Left colon (tissue), 2 donors: Measurements from ENCODE around the gene PBX4. TPM values are rescaled to one million over a fixed set of nuclear protein-coding genes. Genes with fewer than 3 reads are reported as not detected.
"Not testable (repeated sequence)": the region's sequence is repeated elsewhere in the genome, so short reads cannot be mapped to it uniquely, and the experiment has no call there.

Experiments
- ATAC-seq: fragments of 200-7000 bp; cut with Tn5 transposase; one replicate; pipeline ENCODE4 v1.9.1; 2020; ENCODE audit warnings: mild to moderate bottlenecking, moderate library complexity
- DNase-seq, 2 donors: peaks; one replicate each; pipeline ENCODE4 v3.0.0-alpha.2; 2020
- intact Hi-C, 2 donors: fragments of 100-400 bp; cut with DNase I in 1 of 2; cut with micrococcal nuclease in 1 of 2; formaldehyde crosslinking; loops; one replicate each; pipeline versions ENCODE4 v1.11.2 to v1.14.0; 2022; cut with DNase I, micrococcal nuclease
- total RNA-seq, 2 donors: library from RNA; stranded (reverse); fragmentation: NEBNext Ultra II Directional; extraction: Animal tissue kit (Norgen Biotek cat#: 25700); gene quantifications; one replicate each; pipeline ENCODE4 v1.2.1, GENCODE V29; 2021
- donor health status: DM: no; HTN: no; CAD: no.
- donor health status: DM: yes; HTN: yes; CAD: no.

Gene PBX4
- total RNA-seq, 2 donors from 2014 or later: 2.5 to 2.9 TPM

- no peak for DNase-seq
- ATAC-seq: peak; percentile 13
- intact Hi-C loops: no loop called here
Measured at GRCh38 chr19:19602713-19603324, 15.7 kb downstream of the PBX4 start.

GRCh38 chr19:19602136-19602712, 16.3 kb downstream of the PBX4 start:
- DNase-seq (no peak), ATAC-seq (peak; percentile 66)
- intact Hi-C loops: no loop called here

DNA sequence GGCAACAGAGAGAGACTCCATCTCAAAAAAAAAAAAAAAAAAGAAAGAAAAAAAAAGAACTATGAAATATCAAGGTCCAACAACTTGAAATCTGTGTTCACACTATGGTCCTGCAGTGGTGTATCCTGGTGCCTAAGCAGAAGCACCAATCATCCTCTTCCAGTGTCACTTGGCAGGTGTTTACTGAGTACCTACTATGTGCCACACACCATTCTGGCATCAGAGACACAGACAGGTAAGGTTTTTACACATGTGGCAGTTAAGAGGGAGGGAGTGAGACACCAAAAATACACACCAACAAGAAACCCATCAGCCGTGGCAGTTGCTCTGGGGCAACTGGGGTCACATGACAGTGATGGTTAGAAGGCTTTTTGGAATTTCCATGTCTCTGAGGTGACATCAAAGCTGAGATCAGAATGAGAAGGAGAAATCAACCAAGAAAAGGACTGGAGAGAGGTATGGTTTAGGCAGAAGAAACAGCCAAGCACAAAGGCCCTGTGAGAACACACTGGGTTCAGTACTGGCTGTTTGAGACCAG, 17.6 kb downstream of the PBX4 start:
- intact Hi-C loops: no loop called here
- DNase-seq (no peak), ATAC-seq (no peak)

DNA sequence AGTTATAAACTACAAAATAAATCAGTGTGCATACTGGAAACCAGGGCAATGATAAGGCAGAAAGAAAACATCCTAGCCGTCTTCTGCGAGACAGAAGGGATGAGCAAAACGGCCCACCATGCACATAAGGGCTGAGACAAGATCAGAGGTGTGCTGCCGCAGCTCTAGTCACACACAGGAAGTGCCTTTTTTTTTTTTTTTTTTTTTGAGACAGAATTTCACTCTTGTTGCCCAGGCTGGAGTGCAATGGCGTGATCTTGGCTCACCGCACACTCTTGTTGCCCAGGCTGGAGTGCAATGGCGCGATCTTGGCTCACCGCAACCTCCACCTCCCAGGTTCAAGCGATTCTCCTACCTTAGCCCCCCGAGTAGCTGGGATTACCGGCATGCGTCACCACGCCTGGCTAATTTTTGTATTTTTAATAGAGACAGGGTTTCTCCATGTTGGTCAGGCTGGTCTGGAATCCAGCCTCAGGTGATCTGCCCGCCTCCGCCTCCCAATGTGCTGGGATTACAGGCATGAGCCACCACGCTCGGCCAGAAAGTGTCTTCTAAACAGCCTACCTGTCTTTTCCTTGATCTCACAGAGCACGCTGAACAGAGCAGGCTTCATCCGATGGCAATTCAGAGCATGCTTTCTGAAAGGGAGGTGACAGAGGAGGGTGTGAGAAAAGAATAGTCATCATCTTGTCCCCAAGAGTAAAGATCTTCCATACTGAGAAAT, 19.6 kb downstream of the PBX4 start:
- ATAC-seq, intact Hi-C loops, DNase-seq: not testable (repeated sequence)

GRCh38 chr19:19597809-19598306, 20.6 kb downstream of the PBX4 start:
- no peak for DNase-seq
- intact Hi-C loops: no loop called here
- ATAC-seq: no peak

DNA sequence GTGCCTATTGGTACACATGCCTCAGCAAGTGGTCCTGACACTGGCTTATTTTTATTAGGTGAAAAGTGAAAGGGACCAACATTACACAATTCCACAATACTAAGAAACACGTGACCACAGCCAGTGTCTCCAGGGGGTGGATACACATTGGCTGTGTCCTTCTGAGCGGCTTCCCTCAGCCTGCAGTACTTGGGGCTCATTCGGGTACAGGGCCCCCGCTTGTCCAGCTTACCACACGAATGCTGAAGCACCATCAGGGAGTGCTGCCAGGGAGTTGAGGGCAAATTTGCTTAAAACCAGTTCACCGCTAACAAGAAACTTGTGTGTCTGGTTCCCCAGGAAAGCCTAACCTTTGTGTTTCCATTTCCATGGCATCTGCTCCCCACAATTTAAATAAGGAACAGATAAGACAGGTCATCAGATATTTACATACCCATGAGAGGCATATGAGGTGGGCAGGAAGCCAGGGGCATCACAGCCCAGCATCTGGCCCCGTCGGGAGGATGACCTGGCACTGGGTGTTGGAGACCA, 23.3 kb downstream of the PBX4 start:
- DNase-seq: peak in 1 of 2 donors; percentile 38
- peak; percentile 60 for ATAC-seq
- intact Hi-C loops: no loop called here

DNA sequence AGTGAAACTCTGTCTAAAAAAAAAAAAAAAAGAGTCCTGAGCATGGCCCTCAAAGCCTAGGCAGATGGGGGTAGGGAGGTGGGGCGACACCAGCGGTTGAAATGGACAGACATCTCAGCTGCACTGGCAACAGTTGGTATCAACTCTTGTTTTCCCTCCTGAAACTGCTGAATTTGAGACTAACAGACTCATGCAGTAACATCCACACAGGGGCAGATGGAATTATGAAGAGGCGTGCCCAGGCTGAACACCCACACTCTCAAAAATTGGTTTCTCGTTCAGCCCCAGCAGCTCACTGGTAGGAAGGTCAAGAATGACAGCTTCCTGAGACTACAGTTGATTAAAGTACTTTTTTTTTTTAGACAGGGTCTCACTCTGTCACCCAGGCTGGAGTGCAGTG, 24.1 kb downstream of the PBX4 start:
- DNase-seq (no peak), ATAC-seq (no peak)
- intact Hi-C loops: no loop called here

- intact Hi-C loops: no loop called here
- ATAC-seq: no peak
- no peak for DNase-seq
Measured at GRCh38 chr19:19592690-19593089, 25.8 kb downstream of the PBX4 start.

DNA sequence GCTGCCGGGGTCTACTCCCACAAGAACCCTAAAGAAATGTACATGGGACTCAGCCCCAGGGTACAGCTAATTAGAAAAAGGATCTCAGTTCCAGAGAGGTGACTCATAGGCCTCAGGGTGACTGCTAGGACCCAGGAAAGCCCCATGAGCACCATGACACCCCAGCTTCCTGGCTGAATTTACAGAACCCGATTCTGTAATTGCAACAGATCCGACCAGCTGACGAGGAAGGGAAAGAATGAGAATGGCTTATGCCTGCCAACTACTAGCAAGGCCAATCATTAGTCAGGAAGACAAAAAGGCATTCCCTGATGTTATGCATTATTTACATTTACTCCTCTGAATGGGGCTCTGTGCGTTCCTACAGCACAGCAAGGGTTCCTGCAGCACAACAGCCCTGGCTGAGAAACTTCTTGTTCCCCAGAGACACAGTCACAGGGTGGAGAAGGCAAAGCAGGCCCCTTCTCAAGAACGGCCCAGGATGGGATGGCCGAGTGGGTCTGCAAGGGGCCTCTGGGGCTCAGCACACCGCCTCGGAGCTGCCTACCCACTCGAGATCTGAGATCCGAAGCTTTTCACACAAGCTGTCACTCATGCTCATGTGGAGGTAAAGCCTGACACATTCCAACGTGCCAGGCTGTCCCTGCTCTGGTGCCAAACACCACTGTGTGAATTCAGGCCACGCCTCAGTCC, 27.2 kb downstream of the PBX4 start:
- intact Hi-C loops: no loop called here
- ATAC-seq: peak; percentile 35
- peak in 1 of 2 donors; percentile 47 for DNase-seq

- ATAC-seq (no peak), DNase-seq (no peak)
- intact Hi-C loops: no loop called here
Measured at GRCh38 chr19:19588546-19588945, 29.9 kb downstream of the PBX4 start.

GRCh38 chr19:19587771-19588170, 30.7 kb downstream of the PBX4 start:
- ATAC-seq (no peak), DNase-seq (no peak)
- intact Hi-C loops: no loop called here

DNA sequence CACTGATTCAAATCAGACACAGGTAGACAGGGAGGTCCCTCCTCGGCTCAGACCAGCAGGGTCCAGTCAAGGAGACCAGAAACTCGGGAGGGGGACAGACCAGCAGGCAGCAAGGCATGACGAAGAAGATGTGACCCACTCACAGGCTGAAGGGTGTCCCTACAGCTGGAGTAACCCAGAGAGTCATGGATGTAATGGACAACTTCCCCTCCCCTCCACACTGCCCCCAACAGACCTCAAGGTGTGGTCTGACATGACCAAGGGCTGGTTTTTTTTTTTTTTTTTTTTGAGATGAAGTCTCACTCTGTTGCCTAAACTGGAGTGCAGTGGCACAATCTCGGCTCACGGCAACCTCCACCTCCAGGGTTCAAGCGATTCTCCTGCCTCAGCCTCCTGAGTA, 34.1 kb downstream of the PBX4 start:
- intact Hi-C loops: no loop called here
- DNase-seq (no peak), ATAC-seq (no peak)

- DNase-seq (no peak), ATAC-seq (no peak)
- intact Hi-C loops: no loop called here
Measured at GRCh38 chr19:19582471-19582870, 36.0 kb downstream of the PBX4 start.

- intact Hi-C loops: no loop called here
- ATAC-seq (no peak), DNase-seq (no peak)
Measured at GRCh38 chr19:19581391-19581790, 37.1 kb downstream of the PBX4 start.

- ATAC-seq (peak; percentile 94), DNase-seq (no peak)
- intact Hi-C loops: no loop called here
Measured at GRCh38 chr19:19580418-19580817, 38.1 kb downstream of the PBX4 start.

GRCh38 chr19:19579533-19580361, 38.7 kb downstream of the PBX4 start:
- intact Hi-C loops: no loop called here
- ATAC-seq (no peak), DNase-seq (no peak)

- ATAC-seq: no peak
- no peak for DNase-seq
- intact Hi-C loops: no loop called here
Measured at GRCh38 chr19:19578252-19578651, 40.2 kb downstream of the PBX4 start.

DNA sequence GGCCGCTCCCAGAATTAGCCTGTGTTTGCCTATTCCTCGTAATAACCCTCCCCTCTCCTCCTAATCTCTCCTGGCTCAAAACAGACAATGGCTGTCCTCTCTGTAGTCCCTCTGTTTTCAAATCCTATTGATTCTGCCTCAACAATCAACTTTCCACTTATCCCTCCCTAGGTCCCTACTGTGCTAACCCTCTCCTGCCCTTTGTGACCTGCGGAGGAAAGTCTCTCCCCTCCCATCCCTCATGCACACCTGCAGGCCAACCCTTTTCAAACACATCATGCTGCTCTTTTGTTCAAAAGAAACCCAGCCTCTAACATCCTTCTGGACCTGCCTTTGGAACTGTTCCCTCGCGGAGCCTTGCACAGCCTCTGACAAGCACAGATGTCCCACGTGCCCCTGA, 43.1 kb downstream of the PBX4 start:
- DNase-seq (no peak), ATAC-seq (no peak)
- intact Hi-C loops: no loop called here
